ENCODE measurements around the gene UNC80.

Gene UNC80

DNA sequence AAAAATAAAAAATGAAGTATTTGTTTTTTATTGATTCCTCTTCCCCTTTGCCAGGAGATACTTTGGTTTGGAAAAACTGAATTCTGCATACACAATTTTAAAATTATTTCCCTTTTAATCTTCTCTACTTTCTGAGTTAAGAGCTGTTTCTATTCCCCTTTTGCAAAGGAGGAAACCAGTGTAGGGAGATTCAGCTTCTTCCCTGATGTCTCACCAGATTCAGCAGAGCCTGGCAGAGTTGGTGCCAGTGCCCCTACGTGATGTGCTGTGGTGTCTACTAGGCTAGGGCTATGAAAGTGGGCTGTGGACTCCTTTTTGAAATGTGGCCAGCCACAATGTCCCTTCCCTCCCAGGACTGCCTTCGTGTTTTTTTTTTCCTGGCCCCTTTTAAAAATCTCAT, 233.2 kb downstream of the UNC80 start:
- no peak for DNase-seq (ENCODE audit: extremely low read depth in 1 of 2, low read depth in 1 of 2)

DNA sequence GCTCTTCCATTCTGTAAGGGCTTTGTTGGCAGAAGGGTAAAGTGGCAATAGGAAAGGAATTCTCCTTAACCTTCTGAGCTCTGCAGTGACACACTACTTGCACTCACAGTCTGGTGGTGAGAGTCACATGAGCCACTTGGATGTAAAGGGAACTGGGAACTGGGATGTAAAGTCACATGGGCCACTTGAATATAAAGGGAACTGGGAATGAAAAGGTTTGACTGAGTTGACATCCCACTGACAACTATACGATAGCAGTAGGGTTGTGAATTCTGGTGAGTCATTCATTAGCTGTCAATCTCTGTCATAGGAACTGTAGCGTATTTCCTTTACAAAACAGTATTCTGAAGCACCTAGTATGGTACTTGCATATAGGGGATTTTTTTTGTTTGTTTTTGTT, 236.3 kb downstream of the UNC80 start:
- no peak for DNase-seq (ENCODE audit: extremely low read depth in 1 of 2, low read depth in 1 of 2)

DNA sequence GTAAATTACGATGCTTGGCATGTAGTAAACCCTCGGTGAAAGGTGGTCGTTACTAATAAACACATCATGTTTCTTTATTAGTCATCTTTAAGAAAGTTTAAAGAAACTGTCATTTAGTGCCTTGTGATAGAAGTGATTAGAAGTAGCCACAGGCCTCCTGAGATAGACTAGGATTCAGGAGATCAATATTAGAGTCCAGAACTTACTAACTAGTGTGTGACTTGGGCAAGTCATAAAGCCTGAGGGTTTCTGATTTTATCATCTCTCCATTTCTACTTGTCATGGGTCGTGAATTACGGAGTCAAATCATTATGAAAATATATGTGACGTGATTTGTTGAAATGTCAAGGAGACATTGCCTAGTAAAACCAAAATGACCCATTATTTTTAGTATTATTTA, 237.5 kb downstream of the UNC80 start:
- DNase-seq (ENCODE audit: extremely low read depth in 1 of 2, low read depth in 1 of 2) = no peak

DNA sequence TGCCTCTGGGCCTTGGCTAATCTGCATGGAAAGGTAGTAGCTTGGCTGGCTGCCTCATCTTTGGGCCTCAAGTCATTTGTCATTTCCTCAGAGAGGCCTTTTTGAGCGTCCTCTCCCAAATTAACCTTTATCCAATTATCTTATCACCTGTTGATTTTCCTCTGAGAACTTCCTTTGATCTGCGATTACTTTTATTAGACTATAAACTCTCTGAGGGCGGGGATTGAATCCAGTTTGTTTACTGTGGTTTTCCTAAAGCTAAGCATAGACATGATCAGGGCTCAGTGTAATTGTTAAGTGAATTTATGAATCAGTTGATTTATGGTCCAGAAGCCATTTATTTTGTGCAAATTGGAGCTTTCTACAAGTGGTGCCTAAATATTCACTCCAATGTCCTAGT, 238.3 kb downstream of the UNC80 start:
- DNase-seq (ENCODE audit: extremely low read depth in 1 of 2, low read depth in 1 of 2) = no peak

DNA sequence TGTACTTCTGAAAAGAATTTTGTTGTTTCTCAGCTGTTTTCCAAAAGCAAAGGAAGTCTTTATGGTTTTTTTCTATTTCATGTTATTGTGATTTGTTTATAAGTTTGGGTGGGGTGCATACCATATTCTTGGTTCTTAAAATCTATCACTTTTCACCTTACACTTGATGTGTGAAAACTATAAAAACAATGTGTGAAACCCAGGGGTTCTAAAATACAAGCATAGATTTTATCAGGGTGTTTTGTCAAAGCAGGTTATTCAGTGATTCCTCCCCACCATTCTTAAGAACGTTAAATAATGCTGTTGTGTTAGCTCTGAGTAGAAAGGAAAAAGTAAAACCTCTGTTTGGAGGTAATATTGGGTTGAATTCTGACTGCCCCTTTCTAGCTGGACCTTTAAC, 248.5 kb downstream of the UNC80 start:
- no peak for DNase-seq (ENCODE audit: extremely low read depth in 1 of 2, low read depth in 1 of 2)

DNA sequence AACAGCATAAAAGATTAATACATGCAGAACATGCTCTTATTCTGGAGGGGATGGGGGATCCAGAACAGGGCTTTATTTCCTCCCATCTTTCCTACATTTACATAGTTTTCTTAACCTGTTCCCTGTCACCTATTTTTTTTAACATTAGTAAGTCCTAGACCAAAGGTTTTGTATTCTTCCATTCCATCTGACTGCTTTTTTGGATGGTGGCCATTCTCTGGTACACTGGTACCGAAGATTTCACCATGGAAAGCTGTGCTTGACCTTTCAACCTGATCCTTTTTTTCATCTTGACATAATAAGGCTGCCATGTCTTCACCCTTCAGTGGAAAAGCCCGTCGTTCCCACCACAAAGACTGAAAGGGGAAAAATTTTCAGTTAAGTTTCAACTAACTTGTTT, 251.2 kb downstream of the UNC80 start:
- no peak for DNase-seq (ENCODE audit: extremely low read depth in 1 of 2, low read depth in 1 of 2)

DNA sequence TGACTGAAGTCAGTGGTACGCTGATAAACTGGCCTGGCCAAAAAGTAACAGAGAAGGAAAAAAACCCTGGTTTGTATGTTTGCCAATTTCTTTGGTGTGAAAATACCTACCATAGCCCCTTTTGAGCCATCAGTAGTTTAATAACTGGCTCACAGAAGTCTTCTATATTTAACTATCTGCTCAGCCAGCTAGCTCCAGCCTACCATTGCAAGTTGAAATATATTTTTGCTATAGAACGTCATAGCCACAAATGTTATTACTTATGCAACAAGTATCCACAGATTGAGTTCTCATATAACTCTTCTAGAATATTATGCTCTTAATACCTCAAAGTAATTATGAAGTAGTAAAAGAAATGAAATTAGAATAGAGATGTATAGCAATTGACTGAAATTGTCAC, 256.0 kb downstream of the UNC80 start:
- no peak for DNase-seq (ENCODE audit: extremely low read depth in 1 of 2, low read depth in 1 of 2)

DNA sequence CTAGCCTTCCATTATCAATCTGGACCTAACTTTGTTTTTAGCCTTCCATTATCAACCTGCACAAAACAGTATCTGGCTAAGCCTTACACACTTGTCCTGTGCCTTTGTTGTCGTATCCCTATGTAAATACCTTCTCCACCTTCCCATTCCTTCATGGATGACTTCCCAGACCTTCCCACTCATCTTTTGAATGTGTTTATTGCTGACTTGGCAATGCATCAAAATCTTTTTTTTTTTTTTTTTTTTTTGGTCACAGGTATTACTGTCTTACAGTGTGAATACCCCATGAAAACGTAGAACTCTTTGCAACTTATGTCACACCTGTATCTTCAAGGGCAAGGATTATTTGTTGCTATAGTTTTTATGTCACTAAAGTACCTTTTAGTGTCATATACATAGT, 256.5 kb downstream of the UNC80 start:
- no peak for DNase-seq (ENCODE audit: extremely low read depth in 1 of 2, low read depth in 1 of 2)

DNA sequence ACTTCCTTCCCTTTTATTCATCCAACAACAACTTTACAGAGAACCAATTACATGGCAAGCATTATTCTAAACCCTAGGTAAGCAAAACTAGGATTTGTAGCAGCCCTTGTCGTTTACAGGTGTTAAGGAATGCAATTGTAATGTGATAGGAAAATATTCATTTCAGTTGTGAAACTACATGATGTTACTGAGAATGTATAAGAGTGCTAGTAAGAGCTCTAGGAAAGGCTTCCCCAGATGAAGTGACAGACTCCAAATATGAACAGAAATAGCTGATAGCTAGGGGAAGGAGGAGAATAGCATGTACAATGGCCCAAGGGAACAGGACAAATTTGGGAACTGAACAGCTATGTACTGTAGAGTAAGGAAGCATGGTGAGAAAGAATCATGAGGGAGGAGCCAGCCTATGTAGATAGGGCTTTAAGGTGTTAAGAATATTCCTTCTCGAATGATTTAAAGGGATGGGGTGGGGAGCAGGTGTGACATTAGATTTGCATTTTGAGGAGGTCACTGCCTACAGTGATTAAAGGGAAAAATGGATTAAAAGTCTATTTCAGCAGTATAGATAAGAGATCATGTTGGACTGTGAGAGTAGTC, 262.6 kb downstream of the UNC80 start:
- no peak for DNase-seq (ENCODE audit: extremely low read depth in 1 of 2, low read depth in 1 of 2)

DNA sequence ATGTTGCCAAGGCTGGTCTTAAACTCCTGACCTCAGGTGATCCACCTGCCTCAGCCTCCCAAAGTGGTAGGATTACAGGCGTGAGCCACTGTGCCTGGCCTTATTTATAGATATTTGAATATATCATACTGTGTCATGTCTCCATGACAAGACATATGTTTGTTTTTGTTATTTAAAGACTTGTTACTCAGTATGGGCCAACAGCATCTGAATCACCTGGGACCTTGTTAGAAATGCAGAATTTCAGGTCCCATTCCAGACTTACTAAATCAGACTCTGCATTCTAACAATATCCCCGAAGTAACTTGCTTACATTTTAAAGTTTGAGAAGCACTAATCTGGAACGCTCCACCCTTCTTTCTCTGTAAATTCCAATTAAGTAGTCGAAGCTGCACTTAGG, 264.0 kb downstream of the UNC80 start:
- no peak for DNase-seq (ENCODE audit: extremely low read depth in 1 of 2, low read depth in 1 of 2)

DNA sequence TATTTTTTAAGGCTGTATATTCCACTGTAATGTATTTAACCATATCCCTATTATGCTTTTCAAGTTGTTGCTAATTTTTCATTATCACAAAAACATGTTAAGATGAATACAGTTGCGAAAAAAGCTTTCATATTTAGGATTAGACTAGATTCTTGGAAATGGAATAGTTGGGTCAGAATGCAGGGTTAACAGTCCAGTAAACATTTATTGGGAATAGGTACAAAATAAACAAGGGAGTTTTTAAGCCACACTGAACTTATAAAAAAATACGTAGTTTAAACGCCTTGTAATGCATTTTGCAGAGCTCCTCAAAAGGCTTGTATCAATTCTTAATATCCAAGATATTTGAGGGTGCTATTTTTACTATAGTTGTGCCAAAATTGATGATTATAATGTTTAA, 266.4 kb downstream of the UNC80 start:
- no peak for DNase-seq (ENCODE audit: extremely low read depth in 1 of 2, low read depth in 1 of 2)

DNA sequence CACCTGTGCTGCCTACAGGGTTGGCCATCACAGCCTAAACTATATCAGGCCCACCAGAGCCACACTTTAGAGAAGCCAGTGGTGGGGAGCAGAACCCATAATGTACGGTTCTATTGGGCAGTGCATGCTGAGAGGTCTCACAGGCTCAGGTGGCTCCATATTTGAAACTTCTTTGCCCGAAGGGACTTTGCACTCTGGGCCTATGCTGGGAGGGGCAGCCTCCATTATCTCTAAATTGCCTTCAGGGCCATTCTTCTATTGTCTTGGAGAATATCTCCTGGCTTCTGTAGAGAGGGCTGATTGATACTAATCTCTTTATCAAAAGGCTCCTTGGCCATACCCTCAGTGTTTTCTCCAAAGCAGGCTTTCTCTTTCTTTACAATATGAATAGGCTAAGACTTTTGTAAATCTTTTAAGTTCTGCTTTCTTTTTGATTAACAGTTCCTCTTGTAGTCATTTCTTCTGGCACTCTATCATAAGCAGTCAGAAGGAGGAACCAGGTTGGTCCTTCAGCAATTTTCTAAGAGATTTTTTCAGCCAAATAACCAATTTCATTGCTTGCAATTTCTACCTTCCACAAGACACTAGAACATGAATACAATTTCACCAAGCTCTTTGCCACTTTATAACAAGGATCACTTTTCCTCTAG, 275.3 kb downstream of the UNC80 start:
- DNase-seq (ENCODE audit: extremely low read depth in 1 of 2, low read depth in 1 of 2) = no peak

Measured in stimulated activated CD8-positive, alpha-beta memory T cell treated with anti-CD3 and anti-CD28 coated beads, Interleukin-7, amount 100 ng/mL, for 48 hours (primary cell).